Astrocyte of the spinal cord (primary cell): ENCODE results near the gene PMCH.

Source experiments
- DNase-seq: peaks from one replicate; pipeline ENCODE4 v3.0.0; 2011; ENCODE audit warnings: low read depth, low spot score
- H3K4me3 ChIP-seq: 2 replicates; pipeline ENCODE4 v1.5.1; 2011; ENCODE audit warnings: low read depth, mild to moderate bottlenecking, low read length, moderate library complexity
- in situ Hi-C: cut with HindIII; loops from 2 replicates; pipeline ENCODE4 v1.10.0; 2017; ENCODE audit warnings: low sequenced_read_pairs
- TF ChIP-seq, protein P1 (sequence below): IDR thresholded peaks from 2 replicates; pipeline ENCODE4 v1.5.1; 2012; ENCODE audit warnings: low read depth, mild to moderate bottlenecking, low read length, inconsistent platforms

Gene PMCH

DNA sequence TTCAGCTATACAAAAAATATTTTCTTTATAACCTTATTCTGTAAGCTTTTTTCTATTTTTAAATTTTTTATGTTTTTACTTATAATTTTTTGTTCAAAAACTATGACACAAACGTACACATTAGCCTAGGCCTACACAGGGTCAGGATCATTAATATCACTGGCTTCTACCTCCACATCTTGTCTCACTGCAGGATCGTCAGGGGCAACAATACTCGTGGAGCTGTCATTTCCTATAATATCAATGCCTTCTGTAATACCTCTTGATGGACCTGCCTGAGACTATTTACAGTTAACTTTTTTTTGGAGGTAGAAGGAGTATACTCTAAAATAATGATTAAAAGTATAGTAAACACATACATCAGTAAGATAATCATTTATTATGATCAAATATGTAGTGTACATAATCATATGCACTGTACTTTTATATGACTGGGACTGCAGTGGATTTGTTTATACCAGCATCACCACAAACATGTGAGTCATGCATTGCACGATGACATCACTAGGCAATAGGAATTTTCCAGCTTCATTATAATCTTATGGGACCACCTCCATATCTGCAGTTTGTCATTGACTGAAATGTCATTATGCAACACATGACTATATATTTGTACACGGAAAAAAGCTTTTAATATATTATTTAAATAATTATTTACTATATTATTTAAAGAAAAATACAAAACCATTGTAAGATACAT, 18.5 kb upstream of the PMCH start:
- H3K4me3 ChIP-seq = no peak overlapping the region
- TF ChIP-seq, protein P1, sequence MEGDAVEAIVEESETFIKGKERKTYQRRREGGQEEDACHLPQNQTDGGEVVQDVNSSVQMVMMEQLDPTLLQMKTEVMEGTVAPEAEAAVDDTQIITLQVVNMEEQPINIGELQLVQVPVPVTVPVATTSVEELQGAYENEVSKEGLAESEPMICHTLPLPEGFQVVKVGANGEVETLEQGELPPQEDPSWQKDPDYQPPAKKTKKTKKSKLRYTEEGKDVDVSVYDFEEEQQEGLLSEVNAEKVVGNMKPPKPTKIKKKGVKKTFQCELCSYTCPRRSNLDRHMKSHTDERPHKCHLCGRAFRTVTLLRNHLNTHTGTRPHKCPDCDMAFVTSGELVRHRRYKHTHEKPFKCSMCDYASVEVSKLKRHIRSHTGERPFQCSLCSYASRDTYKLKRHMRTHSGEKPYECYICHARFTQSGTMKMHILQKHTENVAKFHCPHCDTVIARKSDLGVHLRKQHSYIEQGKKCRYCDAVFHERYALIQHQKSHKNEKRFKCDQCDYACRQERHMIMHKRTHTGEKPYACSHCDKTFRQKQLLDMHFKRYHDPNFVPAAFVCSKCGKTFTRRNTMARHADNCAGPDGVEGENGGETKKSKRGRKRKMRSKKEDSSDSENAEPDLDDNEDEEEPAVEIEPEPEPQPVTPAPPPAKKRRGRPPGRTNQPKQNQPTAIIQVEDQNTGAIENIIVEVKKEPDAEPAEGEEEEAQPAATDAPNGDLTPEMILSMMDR = no peak
- in situ Hi-C loops = no loop called here
- DNase-seq = peak; percentile 45

DNA sequence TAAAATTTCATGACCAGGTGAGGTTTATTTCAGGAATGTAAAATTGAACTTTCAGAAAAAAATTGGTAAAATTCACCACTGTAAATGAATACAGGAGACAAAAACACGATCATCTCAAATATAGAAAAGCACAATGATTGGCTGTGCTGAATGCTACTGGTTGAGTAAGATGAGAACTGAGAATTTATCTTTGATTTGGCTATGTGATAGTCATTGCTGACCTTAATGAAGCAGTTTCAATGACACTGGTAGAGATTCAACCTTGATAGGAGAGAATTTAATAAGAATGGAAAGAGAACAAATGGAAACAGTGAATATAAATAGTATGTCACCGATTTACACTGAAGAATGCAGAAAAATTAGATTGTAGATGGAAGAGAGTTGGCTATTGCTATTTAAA, 6.4 kb upstream of the PMCH start:
- DNase-seq = no peak

DNA sequence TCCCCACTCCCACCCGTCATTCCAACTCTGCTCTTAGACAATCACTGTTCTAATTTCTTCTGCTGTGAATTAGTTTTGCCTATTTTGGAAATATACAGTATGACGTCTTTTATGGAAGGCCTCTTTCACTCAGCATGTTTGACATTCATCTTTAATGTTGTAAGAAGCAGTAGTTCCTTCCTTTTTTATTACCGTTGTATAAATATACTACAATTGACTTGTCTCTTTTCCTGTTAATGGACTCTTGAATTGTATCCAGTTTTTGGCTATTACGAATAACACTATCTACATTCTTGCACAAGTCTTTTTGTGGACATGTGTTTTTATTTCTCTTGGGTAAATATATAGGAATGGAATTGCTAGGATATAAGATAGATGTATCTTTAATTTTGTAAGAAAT, 4.9 kb upstream of the PMCH start:
- in situ Hi-C loops = no loop called here
- H3K4me3 ChIP-seq = no peak overlapping the region
- no peak for DNase-seq
- TF ChIP-seq, protein P1 = no peak

More for the DNA sequence above, 6.4 kb upstream of the PMCH start:
- TF ChIP-seq, protein P1 = no peak
- H3K4me3 ChIP-seq = no peak overlapping the region
- in situ Hi-C loops = no loop called here

DNA sequence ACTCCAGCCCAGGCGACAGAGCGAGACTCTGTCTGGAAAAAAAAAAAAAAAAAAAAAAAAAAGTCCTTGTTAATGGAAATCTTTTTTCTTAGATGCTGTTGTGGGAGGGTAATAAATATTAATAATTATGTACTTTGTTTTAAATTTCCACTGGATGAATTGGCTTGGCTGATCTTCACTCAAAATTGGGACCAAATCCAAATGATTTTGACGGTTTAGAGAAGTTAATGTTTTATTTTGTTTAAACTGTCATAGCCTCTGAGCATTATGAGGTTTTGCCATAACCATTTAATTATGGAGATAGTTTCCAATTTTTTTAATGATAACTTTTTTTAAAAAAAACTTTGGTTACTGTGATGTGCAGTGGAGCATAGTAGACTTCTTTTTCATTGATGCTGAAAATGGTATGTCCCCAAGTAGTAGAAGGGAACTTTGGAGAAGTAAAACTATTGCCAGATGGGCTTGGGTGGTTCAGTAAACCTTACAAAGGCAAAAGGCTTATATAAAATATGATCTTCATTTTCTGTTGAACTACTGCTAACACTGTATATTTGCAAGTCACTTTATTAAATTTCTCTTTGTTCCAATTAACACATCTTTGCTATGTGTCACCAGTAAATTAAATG, 3.9 kb upstream of the PMCH start:
- no peak for DNase-seq
- in situ Hi-C loops = no loop called here

DNA sequence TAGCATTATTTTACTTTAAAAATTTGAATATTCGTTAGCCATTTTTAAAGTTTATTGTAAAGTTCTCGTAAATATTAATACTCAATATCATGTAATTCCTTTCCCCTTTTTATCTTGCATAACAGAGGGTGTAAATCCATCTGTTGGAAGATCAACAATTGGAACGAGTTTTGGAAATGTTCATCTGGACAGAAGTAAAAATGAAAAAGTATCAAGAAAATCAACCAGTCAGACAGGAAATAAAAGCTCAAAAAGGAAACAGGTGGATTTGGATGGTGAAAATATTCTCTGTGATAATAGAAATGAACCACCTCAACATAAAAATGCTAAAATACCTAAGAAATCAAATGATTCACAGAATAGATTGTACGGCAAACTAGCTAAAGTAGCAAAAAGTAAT, 1.8 kb downstream of the PMCH start:
- no peak for DNase-seq
- TF ChIP-seq, protein P1 = no peak
- H3K4me3 ChIP-seq = no peak overlapping the region
- in situ Hi-C loops = no loop called here

More for the DNA sequence above, 3.9 kb upstream of the PMCH start:
- H3K4me3 ChIP-seq = no peak overlapping the region
- TF ChIP-seq, protein P1 = no peak

DNA sequence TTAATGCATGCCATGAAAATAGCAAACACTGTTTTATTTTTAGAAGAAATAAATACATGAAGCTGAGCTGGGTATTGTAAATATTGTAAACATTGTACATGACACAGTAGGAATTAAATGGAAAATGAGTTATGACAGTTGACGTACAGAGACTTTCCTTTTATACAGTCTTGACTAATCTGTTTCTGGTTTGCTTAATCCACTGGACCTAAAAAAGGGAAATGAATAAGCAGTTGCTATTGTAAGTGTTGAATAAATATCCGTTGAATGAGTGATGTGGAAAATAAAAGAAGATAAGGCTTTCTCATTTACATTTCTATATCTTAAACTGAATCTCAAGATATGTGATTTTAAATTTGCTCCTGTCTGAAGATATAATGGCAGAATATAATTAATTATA, 15.0 kb downstream of the PMCH start:
- no peak overlapping the region for H3K4me3 ChIP-seq
- TF ChIP-seq, protein P1 = no peak
- in situ Hi-C loops = no loop called here
- DNase-seq = no peak
